GM21447 (cell line): ENCODE measurements around the gene COL28A1.
"Not testable (repeated sequence)": the region's sequence is repeated elsewhere in the genome, so short reads cannot be mapped to it uniquely, and the experiment has no call there.

Source experiments
- ATAC-seq: cut with Tn5 transposase; IDR thresholded peaks from one replicate; pipeline ENCODE4 v1.9.1; 2021; ENCODE audit not compliant: unreplicated experiment

COL28A1 gene

GRCh38 chr7:7519528-7519927, 16.1 kb downstream of the COL28A1 start:
- no peak for ATAC-seq

DNA sequence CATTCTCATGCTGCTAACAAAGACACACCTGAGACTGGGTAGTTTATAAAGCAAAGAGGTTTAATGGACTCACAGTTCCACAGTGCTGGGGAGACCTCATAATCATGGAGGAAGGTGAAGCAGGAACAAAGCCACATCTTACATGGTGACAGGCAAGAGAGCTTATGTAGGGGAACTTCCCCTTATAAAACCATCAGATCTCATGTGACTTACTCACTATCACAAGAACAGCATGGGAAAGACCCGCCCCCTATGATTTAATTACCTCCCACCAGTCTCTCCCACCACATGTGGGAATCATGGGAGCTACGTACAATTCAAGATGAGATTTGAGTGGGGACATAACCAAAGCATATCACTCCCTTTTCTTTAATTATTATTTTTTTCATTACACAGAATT, 16.6 kb downstream of the COL28A1 start:
- no peak for ATAC-seq

DNA sequence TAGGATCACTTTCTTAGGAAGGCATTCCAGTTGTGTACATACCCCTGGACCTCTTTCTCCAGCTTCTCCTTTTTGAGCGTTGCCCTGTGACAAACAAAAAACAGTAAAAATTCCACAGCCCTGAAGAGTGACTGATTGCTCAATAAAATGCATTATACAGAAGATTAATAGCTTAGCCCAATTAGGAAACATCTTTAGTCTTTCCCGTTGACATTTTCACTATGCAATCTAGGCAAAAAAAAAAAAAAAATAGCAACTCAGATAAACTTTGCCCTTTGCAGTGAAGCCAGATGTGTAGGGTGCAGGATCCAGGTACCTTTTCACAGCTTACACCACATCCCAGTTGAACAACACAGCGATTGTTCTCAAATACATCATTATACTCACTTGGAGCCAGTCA, 17.9 kb downstream of the COL28A1 start:
- no peak for ATAC-seq

- no peak for ATAC-seq
Observed at GRCh38 chr7:7516662-7517061, 19.0 kb downstream of the COL28A1 start.

DNA sequence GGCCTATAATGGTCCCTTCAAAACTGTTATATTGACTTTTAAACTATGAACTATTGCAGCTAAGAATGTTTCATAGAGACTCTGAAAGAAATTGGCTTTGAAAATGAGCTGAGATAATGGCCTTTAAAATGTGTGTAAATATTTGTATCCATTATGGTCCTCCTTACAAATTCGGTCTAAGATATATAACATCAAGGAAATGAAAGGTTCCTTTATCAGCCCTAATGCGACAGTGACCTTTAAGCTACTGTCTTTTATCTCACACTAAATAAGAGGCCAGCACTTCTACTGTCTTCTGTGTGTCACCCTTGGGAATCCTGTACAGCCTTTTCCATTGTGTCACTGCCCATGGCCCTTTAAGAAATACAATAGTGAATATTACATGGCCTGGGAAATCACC, 19.5 kb downstream of the COL28A1 start:
- no peak for ATAC-seq

DNA sequence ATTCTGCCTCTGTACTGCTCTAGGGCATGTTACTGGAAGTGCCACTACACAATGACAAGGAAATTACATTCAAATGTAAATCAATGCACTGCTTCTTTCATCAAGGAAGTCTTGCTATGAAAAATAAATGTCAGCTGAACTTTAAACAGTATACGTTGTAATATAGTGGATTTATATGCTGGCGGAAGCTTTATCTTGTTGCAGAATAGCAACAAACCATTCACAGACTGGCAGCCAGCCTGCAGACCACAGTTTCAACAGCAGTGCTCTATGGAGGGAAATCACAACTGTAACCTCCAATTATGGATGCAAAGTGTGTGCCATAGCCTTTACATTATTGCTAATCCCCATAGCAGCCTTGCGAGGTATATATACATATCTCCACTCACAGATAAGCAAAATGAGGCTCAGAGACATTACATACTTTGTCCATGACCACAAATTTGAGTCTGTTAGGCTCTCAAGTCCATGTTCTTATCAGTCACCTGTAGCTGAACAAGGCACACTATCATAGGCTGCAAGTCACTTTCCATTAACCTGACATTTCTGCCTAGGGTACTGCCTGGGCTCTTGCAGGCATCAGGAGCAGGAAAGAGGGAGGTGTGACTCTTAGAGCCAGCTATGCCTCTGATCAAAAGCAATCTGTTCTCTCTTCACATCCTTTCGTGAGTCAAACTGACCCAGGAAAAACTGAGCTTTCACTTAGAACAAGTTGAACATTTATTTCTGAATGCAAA, 22.6 kb downstream of the COL28A1 start:
- ATAC-seq = no peak

GRCh38 chr7:7510794-7511193, 24.9 kb downstream of the COL28A1 start:
- no peak for ATAC-seq

DNA sequence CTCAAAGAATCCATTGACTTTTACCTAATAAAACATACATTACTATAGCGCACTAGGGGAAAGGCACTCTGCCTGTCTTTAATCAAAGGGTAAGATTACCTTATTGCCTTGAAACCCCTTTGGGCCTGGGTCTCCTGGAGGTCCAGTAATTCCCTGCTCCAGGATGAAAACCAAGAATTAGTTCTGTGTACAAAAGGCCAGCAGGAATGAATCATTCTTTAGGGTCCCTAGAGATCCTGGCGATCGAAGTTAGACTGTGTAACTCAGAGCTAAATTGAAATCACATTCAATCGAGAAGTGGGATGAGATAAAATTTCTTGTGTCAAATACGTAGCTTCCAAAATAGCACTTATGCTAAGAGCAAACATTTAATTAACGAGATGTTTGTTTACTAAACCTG, 29.8 kb downstream of the COL28A1 start:
- ATAC-seq = no peak

DNA sequence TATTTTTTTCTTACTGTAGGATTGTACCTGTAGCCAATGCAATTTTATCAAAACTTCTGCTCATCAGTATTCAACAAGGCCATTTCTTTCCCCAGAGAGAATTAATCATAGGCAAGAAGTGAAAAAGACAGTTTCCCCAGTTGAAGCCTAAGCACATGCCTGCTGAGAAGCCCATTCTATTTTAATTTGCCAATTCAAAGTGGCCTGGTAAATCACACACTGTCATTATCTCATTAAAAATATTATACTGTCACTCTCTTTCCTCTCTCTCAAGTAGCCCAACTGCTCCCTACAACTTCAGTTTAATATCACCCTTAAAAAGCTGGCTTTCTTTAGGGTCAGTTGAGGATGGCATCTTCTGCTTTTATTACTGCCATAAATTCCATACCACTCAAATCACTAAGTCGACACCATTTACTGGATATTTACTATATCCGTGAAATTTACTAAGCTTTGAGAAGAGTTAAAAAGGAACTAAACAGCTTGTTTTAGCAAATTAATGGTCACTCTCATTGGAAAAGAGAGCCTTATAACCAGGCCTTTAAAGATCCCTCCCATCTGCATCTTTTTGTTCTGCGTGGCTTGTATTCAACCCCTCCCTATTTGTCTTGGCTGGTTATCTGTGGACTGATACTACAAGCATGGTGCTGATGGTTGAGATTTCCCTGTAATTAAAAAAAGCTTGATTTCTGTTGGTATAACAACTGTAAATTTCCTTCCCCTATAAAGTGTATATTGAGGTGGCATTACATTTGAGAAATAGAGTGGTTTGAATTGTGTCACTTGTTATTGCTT, 30.6 kb downstream of the COL28A1 start:
- no peak for ATAC-seq

- no peak for ATAC-seq
Observed at GRCh38 chr7:7499892-7500291, 35.8 kb downstream of the COL28A1 start.

GRCh38 chr7:7498856-7499255, 36.8 kb downstream of the COL28A1 start:
- no peak for ATAC-seq

DNA sequence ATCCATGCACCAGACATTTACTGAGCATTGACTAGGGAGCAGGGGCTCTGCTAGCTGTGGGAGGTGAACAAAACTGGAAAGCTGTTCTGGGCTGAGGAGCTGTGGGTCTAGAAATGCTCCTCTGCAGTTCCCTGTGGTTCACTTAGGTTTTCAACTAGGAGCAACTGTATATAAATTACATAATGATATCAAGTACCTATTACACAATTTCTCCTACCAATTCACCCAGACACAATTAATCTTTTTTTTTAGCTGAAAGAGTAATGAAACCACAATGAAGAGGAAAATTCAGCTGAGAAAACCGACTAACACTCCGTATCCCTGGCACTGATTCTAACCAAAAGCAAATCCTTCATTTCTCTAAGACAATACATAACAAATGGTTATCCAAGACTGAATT, 39.4 kb downstream of the COL28A1 start:
- ATAC-seq = no peak

GRCh38 chr7:7495171-7495570, 40.5 kb downstream of the COL28A1 start:
- ATAC-seq = no peak

DNA sequence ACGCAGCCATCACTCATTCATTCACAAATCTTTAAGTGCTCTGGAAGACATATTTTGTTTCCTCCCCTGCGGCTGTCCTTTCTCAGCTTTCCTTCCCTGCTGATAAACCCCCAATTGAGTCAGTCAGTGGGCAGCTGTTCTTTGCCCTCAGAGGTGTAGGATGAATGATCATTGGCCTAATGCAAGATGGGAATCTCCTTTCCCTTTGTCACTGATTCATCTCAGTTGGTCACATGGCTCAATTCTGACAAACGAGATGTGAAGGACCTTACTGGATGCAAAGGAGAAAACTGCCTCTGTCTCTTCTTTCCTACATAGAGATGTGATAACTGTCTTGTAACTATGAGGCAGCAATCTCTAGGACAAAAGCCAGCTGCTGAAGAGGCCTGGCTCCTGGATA, 44.6 kb downstream of the COL28A1 start:
- no peak for ATAC-seq

- ATAC-seq = no peak
Observed at GRCh38 chr7:7490003-7490402, 45.7 kb downstream of the COL28A1 start.

DNA sequence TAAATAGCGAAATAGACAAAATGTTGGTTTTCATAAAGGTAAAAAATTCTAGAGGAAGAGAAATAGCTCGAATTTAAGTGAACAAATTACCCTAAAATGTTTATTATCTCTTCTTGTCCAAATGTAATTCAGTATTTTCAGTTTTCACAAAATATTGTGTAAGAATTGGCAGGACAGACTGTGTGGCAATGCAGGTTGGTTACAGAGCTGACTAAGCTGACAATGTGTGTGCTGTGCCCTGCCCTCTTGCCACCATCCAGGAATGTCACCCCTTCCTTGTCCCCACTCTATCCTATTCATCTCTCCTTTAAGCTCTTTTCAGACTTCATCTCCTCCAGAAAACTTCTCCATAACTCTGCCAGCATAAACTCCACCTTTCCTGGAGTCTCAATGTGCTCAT, 46.1 kb downstream of the COL28A1 start:
- ATAC-seq = no peak

GRCh38 chr7:7486362-7486761, 49.3 kb downstream of the COL28A1 start:
- no peak for ATAC-seq

GRCh38 chr7:7484072-7484471, 51.6 kb downstream of the COL28A1 start:
- ATAC-seq = no peak

- no peak for ATAC-seq
Observed at GRCh38 chr7:7481802-7482201, 53.9 kb downstream of the COL28A1 start.

- no peak for ATAC-seq
Observed at GRCh38 chr7:7479275-7479805, 56.3 kb downstream of the COL28A1 start.

- ATAC-seq = no peak
Observed at GRCh38 chr7:7478569-7478968, 57.1 kb downstream of the COL28A1 start.

- not testable (repeated sequence) for ATAC-seq
Observed at GRCh38 chr7:7477641-7478040, 58.0 kb downstream of the COL28A1 start.
